Dendritic cell treated with granulocyte-macrophage colony-stimulating factor and Interleukin-4, amounts not matched to agents 40 ng/mL and 50 ng/mL, for 4 days (primary cell): ENCODE results near the gene PSMD4.
"Not testable (repeated sequence)": the region's sequence is repeated elsewhere in the genome, so short reads cannot be mapped to it uniquely, and the experiment has no call there.

Experiments used
- H3K27ac Mint-ChIP-seq: one replicate; pipeline ENCODE4 v1.8.0; 2022; ENCODE audit warnings: mild to moderate bottlenecking, mixed read lengths
- H3K27me3 Mint-ChIP-seq: one replicate; pipeline ENCODE4 v1.8.0; 2022; ENCODE audit warnings: mild to moderate bottlenecking, mixed read lengths
- H3K36me3 Mint-ChIP-seq: one replicate; pipeline ENCODE4 v1.8.0; 2022; ENCODE audit warnings: low read depth, mixed read lengths
- H3K4me1 Mint-ChIP-seq: one replicate; pipeline ENCODE4 v1.8.0; 2022; ENCODE audit warnings: low read depth, mixed read lengths
- H3K4me3 Mint-ChIP-seq: one replicate; pipeline ENCODE4 v1.8.0; 2022; ENCODE audit warnings: mild to moderate bottlenecking, moderate library complexity, mixed read lengths
- H3K9me3 Mint-ChIP-seq: one replicate; pipeline ENCODE4 v1.8.0; 2022; ENCODE audit warnings: mixed read lengths
- intact Hi-C: fragments of 100-400 bp; cut with micrococcal nuclease; formaldehyde crosslinking; loops from one replicate; pipeline ENCODE4 v1.15.0; 2022

The PSMD4 gene

GRCh38 chr1:151254217-151255213, at the start of gene PSMD4:
Gene PSMD4 (plus strand): TSS chr1:151254734. CDS start chr1:151254783, 49 bp downstream.
- Mint-ChIP-seq H3K36me3 (peaks cover 43% of the 10 kb centered on the region), H3K9me3 (no peaks in the 10 kb centered on the region), H3K27ac (peak within 1 kb of the TSS; percentile 97), H3K27me3 (no peaks in the 10 kb centered on the region), H3K4me3 (peak within 1 kb of the TSS; percentile 77), H3K4me1 (peaks cover 26% of the 10 kb centered on the region)
- intact Hi-C loops, result loop anchor here (2.0 kb wide), 2 partner anchors 26 to 56 kb away; partner anchors contain the start of gene PIP5K1A

- H3K27ac Mint-ChIP-seq, H3K4me3 Mint-ChIP-seq, intact Hi-C loops, H3K27me3 Mint-ChIP-seq, H3K9me3 Mint-ChIP-seq: not testable (repeated sequence)
- H3K36me3 Mint-ChIP-seq, result peaks cover 73% of the 10 kb centered on the region
- peaks cover 25% of the 10 kb centered on the region for H3K4me1 Mint-ChIP-seq
These were observed 49.1 kb upstream of the PSMD4 start for GRCh38 chr1:151205381-151205965.

GRCh38 chr1:151210830-151211229, 43.7 kb upstream of the PSMD4 start:
- intact Hi-C loops, result no loop called here
- peaks cover 92% of the 10 kb centered on the region for H3K36me3 Mint-ChIP-seq
- H3K4me3 Mint-ChIP-seq, result no peak overlapping the region

GRCh38 chr1:151211972-151212705, 42.4 kb upstream of the PSMD4 start:
- Mint-ChIP-seq H3K4me1 (peaks cover 24% of the 10 kb centered on the region), H3K4me3 (no peak overlapping the region), H3K27me3 (no peaks in the 10 kb centered on the region), H3K27ac (peak overlapping the region; percentile 54), H3K9me3 (no peaks in the 10 kb centered on the region), H3K36me3 (peaks cover 88% of the 10 kb centered on the region)
- intact Hi-C loops, result no loop called here

More at GRCh38 chr1:151210830-151211229, 43.7 kb upstream of the PSMD4 start:
- H3K9me3 Mint-ChIP-seq, result no peaks in the 10 kb centered on the region
- peaks cover 20% of the 10 kb centered on the region for H3K4me1 Mint-ChIP-seq
- H3K27ac Mint-ChIP-seq, result peak overlapping the region; percentile 54
- no peaks in the 10 kb centered on the region for H3K27me3 Mint-ChIP-seq

- Mint-ChIP-seq H3K27ac (peak overlapping the region; percentile 12), H3K4me1 (peaks cover 24% of the 10 kb centered on the region), H3K27me3 (no peaks in the 10 kb centered on the region), H3K9me3 (no peaks in the 10 kb centered on the region), H3K4me3 (no peak overlapping the region), H3K36me3 (peaks cover 83% of the 10 kb centered on the region)
- intact Hi-C loops, result no loop called here
These were observed 41.0 kb upstream of the PSMD4 start for GRCh38 chr1:151213560-151213959.

- H3K27ac Mint-ChIP-seq, result no peak overlapping the region
- no peaks in the 10 kb centered on the region for H3K27me3 Mint-ChIP-seq
- H3K36me3 Mint-ChIP-seq, result peaks cover 85% of the 10 kb centered on the region
- H3K4me3 Mint-ChIP-seq, result no peak overlapping the region
- H3K4me1 Mint-ChIP-seq, result peaks cover 1% of the 10 kb centered on the region
- intact Hi-C loops, result no loop called here
- no peaks in the 10 kb centered on the region for H3K9me3 Mint-ChIP-seq
These were observed 32.9 kb upstream of the PSMD4 start for GRCh38 chr1:151221616-151222015.

- intact Hi-C loops, result no loop called here
- Mint-ChIP-seq H3K4me1 (no peaks in the 10 kb centered on the region), H3K27ac (no peak overlapping the region), H3K27me3 (no peaks in the 10 kb centered on the region), H3K36me3 (peaks cover 89% of the 10 kb centered on the region), H3K9me3 (no peaks in the 10 kb centered on the region), H3K4me3 (no peak overlapping the region)
These were observed 32.4 kb upstream of the PSMD4 start for GRCh38 chr1:151222130-151222529.

- Mint-ChIP-seq H3K4me1 (peaks cover 18% of the 10 kb centered on the region), H3K27ac (no peak overlapping the region), H3K27me3 (no peaks in the 10 kb centered on the region), H3K9me3 (no peaks in the 10 kb centered on the region), H3K36me3 (peaks cover 100% of the 10 kb centered on the region), H3K4me3 (no peak overlapping the region)
- intact Hi-C loops, result no loop called here
These were observed 19.3 kb upstream of the PSMD4 start for GRCh38 chr1:151235235-151235634.

- no peaks in the 10 kb centered on the region for H3K27me3 Mint-ChIP-seq
- H3K27ac Mint-ChIP-seq, result peak overlapping the region; percentile 58
- no peak overlapping the region for H3K4me3 Mint-ChIP-seq
- peaks cover 18% of the 10 kb centered on the region for H3K4me1 Mint-ChIP-seq
- no peaks in the 10 kb centered on the region for H3K9me3 Mint-ChIP-seq
- H3K36me3 Mint-ChIP-seq, result peaks cover 100% of the 10 kb centered on the region
- intact Hi-C loops, result no loop called here
These were observed 16.7 kb upstream of the PSMD4 start for GRCh38 chr1:151237678-151238466.

- H3K36me3 Mint-ChIP-seq, result peaks cover 100% of the 10 kb centered on the region
- no peak overlapping the region for H3K4me3 Mint-ChIP-seq
- H3K27me3 Mint-ChIP-seq, result no peaks in the 10 kb centered on the region
- intact Hi-C loops, result no loop called here
- H3K27ac Mint-ChIP-seq, result peak overlapping the region; percentile 58
- H3K9me3 Mint-ChIP-seq, result no peaks in the 10 kb centered on the region
- H3K4me1 Mint-ChIP-seq, result peaks cover 18% of the 10 kb centered on the region
These were observed 16.1 kb upstream of the PSMD4 start for GRCh38 chr1:151238467-151238739.

GRCh38 chr1:151242442-151242841, 12.1 kb upstream of the PSMD4 start:
- intact Hi-C loops, result no loop called here
- Mint-ChIP-seq H3K9me3 (no peaks in the 10 kb centered on the region), H3K4me3 (no peak overlapping the region), H3K27ac (no peak overlapping the region), H3K27me3 (no peaks in the 10 kb centered on the region), H3K4me1 (peaks cover 13% of the 10 kb centered on the region), H3K36me3 (peaks cover 100% of the 10 kb centered on the region)

GRCh38 chr1:151243683-151244216, 10.8 kb upstream of the PSMD4 start:
- intact Hi-C loops, result no loop called here
- Mint-ChIP-seq H3K27me3 (no peaks in the 10 kb centered on the region), H3K27ac (no peak overlapping the region), H3K4me1 (no peaks in the 10 kb centered on the region), H3K9me3 (no peaks in the 10 kb centered on the region), H3K36me3 (peaks cover 100% of the 10 kb centered on the region), H3K4me3 (no peak overlapping the region)

- H3K9me3 Mint-ChIP-seq, result no peaks in the 10 kb centered on the region
- intact Hi-C loops, result no loop called here
- peaks cover 88% of the 10 kb centered on the region for H3K36me3 Mint-ChIP-seq
- H3K27me3 Mint-ChIP-seq, result no peaks in the 10 kb centered on the region
- H3K4me3 Mint-ChIP-seq, result no peak overlapping the region
- no peaks in the 10 kb centered on the region for H3K4me1 Mint-ChIP-seq
- H3K27ac Mint-ChIP-seq, result peak overlapping the region; percentile 15
These were observed 7.7 kb upstream of the PSMD4 start for GRCh38 chr1:151246786-151247185.
